D341Med (cell line): Measurements from ENCODE around the gene TRIM25.

Experiments
- DNase-seq: peaks from one replicate; pipeline ENCODE4 v3.0.0; 2012; ENCODE audit warnings: low spot score

Gene TRIM25

DNA sequence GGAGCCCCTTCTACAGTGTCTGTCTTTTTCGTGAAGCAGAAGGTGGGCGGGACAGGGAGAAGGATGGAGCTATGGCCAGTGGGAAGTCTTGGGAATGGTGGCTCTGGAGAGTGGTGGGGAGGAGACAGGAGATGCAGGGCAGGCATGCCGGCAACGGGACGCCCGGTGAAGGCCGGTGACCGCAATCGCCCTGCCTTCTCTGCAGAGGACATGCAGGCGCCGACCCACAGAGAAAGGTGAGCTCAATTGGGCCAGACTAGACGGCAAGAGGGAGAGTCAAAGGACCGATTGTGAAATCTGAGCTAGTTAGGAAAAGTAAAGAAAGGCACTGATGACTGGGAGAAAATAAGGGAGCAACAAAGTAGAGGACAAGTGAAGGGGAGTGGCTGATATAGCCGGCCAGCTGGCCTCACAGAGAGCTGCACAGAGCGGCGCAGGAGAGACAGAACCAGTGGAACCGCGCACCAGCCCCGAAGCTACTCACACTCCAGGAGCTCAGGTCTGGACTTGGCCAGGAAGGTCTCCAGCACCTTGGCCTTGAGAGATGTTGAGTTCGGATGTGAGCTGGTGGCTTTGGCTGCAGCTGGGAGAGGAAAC, 18.9 kb downstream of the TRIM25 start:
- no peak for DNase-seq

DNA sequence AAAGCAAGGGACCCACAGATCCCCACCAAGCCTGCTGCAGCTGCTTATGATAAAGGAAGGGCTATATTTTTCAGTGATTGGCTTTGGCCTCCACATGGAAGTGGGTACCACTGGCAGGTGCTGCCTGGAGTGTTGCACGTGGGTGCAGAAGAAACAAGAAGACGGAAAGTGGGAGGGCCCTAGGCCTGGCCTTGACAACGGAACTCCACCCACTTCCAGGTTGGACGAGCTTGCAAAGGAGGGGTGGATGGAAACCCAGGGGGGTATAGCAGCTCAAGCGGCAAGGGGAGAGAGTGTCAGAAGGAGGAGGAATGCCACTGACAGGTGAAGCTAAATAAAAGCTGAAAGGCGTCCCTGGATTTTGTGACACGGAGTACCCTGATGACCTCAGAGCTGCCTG, 20.3 kb downstream of the TRIM25 start:
- no peak for DNase-seq

DNA sequence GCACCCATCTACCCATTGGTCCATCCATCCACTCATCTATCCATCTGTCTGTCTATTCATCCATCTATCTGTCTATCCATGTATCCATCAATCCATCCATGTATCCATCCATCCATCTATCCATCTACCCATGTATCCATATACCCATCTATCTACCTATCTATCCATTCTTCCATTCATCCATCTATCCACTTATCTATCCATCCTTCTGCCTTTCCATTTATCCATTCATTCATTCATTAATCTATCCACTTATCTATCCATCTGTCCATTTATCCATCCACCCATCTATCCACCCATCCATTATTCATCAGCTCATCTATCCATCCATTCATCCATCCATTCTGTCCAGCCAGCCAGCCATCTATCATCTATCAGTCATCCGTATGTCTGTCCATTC, 21.5 kb downstream of the TRIM25 start:
- no peak for DNase-seq

DNA sequence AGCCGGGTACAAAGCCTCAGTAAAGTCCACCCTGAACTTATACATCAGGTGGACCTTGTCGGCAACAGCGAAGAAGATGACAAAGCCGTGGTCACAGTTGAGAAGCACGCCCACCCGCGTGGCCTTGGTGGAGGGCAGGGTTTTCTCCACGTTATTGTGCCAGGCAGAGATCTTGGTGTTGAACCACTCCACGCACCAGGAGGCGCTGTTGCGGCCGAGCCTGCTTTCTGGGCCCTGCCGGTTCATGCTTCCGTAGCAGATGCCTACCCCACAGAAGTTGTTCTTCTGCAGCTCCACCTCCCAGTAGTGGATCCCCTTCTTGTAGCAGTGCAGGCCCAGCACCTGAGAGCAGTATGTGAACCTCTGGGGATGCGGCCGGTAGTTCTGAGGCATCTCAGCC, 22.1 kb downstream of the TRIM25 start:
- no peak for DNase-seq

DNA sequence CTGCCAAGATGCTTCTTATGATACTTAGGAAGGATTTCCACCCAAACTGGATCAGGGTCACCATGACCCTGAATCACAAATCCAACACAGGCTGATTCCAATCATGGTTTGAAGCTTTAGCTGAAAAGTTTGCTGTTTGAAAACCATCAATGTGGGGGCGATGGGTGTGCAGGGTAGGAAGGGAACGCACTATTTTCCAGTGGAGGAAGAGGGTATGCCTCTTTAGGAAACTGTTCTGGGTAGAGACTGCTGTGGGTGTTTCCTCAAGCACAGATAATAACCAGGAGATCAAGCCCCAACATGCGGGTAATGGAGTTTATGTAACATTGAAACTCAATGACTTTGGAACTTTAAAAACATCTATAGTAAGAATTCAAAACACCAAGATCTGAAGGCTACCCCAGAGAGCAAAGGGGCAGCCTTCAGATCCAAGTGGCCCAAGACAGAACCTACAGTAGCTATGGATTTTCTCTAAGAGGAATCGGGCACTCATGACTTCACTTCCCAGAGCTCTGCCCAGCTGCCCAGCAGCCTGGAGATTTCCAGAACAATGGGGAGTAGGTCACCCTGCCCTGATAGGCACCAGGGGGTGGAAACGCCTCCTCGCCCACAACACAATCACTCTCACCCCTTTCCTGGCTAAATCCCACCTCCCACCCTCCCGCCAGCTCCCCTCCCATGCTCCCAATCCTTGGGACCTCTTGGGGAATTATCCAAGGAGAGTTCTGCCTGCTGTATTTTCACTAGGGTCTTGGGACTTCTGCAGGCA, 22.8 kb downstream of the TRIM25 start:
- DNase-seq: no peak

DNA sequence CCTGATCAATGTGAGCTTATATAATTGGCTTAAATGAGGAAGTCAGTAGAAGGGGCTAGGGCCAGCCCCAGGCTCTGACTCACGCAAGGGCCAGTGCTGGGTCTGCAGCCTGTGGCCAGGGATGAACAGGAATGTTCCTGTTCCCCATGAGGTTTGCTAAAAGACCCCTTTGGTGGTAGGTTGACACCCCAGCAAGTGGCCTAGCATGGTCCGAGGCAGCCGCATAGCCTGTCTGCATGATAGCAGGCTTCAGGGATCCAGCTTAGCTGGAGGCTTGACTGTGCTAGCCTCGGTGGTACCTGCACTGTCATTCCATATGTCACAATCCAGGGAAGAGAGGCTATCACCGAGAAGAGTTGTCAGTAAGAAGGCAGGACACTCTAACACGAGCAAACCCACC, 23.5 kb downstream of the TRIM25 start:
- no peak for DNase-seq

DNA sequence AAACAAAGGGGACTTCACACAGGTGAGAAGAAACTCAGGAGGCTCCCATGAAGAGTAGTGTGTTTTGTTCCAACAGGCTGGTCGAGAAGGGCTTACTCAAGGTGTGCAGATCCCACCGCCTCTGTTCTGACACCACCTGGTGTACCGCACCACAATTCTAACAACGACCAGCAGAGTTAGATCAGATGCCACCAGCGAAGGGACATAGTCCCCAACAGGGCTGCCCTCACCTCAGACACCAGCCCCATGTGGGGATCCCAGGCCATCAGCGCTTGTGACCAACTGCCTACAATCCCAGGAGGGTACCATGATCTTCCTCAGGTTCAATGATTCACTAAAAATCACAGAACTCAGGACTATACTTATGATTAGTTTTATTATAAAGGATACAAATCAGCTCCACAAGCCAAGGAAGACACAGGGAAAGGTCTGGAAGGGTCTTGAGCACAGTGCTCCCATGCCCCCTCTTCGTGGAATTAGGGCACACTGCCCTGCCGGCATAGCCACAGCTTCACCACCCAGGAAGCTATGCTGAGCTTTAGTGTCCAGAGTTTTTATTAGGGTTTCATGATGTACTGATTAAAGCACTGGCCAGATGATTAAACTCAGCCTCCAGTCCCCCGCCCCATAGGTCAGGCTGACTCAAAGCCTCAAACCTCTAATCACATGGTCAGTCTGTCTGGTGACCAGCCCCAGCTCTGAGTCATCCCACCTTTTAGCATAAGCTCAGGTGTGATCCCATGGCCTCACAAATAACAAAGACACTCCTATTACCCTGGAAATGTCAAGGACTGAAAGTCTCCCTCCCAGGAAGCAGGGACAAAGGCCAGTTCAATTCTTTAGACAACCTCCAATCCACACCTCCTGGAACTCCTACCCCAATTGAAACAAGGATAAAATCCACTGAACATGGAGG, 26.0 kb downstream of the TRIM25 start:
- DNase-seq: no peak

DNA sequence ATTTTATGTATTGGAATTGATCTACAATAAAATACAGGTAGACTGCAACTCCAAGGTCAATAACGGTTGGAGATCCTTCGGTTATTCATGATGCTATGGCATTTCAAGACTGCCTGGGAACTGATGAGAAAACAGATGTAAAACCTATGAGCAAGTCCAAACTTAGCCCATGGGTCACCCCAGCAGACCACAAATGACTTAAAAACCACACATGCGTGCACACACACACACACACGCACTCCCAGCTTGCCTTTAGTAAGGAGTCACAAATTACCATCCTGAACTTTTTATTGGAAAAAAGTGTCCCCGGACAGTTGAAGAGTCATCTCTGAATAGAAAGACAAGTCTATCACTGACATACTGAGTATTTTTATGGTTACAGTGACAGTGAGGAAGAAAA, 26.7 kb downstream of the TRIM25 start:
- DNase-seq: no peak

DNA sequence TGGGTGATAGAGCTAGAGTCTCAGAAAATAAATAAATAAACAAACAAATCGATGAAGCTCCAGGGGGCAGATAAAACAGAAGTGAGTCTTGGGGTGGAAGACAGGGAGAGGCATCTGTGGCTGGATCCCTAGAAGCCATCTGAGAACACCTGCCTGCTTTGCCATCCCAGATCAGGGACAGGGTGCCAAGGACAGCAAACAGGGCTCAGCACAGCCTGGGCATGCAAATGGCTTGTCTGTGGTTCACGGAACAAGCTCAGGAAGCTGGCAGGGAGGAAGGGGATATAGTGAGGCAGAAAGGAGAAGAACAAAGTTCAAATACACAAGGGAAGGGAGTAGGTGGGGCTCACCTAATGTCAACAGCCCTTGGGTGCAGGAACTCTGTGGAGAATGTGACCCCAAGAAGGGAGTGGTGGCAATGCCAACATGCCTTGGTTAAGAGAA, 27.5 kb downstream of the TRIM25 start:
- no peak for DNase-seq

DNA sequence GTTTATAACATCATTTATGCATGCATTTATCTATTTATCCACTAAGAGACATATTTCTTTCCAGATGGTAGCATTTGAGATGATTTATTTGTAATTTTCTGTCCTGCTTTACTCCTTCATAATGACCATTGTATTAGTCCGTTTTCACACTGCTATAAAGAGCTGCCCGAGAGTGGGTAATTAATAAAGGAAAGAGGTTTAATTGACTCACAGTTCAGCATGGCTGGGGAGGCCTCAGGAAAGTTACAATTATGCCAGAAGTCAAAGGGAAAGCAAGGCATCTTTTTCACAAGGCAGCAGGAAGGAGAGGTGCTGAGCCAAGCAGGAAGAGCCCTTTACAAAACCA, 28.6 kb downstream of the TRIM25 start:
- no peak for DNase-seq

DNA sequence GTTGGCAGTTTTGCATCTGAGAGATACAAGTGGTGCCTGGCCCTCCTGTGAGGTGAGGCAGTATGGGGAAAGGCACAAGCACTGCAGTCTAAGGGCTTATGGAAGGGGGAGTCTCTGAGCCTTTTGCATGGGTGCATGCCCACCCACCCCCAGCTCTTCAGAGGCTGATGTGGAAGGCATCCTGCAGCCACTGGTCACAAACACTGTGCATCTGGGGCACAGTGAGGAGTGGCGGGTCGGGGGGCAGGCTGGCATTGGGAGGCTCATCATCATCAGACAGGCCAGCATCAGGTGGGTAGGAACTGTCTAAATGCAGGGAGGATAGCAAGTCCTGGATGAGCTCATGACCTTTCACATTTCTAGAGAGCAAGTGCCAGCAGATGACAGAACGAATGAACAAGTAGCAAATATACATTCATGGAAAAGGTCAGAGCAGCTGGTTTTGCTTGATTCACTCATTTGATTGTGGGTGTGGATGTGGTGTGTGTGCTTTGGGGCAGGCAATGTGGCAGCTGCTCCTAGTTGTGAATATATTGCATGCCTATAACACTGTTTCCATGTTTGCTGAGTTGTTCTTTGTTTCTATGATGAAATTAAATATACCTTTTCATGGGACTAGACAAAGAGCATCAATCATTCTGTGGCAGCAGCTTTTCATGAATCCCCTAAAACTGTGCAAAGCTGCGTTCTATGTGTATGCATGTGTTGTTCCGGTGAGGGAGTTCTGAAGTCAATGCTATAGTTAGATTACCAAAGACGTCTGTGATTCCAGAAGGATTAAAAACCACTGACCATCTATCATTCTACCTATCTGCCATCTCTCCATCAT, 29.2 kb downstream of the TRIM25 start:
- no peak for DNase-seq

DNA sequence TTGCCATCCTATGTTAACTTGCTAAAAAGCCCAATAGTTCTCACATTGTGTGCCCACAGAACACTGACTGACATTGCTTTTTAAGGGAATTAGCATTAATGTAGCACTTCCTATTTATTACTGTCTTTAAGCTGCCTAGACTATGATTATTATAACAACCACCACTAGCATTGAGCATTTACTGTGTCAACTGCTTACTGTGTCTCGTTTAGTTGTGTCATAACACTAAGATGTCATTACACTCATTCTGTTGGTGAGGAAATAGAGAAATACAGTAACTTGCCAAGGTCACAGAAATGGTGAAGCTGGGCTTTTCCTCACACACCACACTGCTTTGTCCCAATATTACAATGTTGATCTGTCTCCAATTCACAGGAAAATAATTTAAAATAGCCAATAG, 30.2 kb downstream of the TRIM25 start:
- DNase-seq: no peak

DNA sequence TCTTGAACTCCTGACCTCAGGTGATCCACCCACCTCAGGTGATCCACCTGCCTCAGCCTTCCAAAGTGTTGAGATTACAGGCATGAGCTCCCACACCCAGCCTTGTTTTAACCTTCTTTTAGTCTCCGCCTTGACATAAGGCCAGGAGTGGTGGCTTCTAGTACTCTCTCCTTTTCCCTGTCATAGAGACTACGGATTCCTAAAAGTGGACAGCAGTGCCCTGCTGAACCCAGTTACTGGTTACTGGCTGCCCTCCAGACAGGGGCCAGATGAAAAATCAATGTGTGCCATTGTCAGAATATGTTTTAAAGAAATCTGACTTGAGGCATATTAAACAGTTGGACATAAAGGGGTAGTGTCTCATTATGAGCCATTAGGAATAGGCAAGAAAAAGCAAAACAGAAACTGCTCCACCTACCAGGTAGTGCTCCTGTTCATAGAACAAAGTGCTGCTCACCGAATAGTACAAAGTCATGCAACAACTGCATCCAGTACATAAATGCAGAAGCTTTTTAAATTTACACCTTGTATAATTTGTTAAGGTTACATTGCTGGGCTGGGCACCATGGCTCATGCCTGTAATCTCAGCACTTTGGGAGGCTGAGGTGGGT, 32.1 kb downstream of the TRIM25 start:
- DNase-seq: no peak

DNA sequence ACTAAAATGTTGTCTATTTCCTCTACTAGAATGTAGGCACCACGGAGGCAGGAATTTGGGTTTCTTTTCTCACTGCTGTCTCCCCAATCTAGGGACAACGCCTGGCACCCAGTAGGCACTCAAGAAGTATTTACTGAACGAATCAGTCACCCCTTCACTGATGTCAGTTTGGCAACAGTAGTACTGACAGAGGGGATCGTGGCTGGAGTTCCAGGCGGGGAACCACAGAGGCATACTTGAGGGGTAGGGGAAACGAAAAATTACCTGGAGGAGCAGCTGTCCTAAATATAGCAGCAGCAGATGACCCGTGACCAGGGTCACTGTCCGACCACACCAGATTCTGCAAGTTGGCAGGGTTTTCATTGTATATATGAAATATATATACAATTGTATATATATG, 33.3 kb downstream of the TRIM25 start:
- no peak for DNase-seq

DNA sequence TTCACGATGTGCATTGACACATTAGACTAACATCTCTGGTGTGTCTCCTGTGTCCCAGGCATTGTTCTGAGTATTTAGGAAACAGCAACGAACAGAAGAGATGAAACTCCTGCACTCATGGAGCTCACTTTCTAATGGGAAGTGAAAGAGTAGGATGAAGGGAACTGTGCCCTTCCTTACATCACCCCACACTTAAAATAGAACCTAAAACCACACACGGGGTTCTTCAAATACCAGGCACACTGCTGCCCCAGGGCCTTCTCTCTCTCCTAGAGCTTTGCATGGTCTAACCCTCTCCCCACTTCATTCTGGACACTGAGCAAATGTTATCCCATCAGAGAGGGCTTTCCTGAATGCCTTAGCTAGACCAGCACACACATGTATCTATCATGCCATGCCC, 33.7 kb downstream of the TRIM25 start:
- no peak for DNase-seq

DNA sequence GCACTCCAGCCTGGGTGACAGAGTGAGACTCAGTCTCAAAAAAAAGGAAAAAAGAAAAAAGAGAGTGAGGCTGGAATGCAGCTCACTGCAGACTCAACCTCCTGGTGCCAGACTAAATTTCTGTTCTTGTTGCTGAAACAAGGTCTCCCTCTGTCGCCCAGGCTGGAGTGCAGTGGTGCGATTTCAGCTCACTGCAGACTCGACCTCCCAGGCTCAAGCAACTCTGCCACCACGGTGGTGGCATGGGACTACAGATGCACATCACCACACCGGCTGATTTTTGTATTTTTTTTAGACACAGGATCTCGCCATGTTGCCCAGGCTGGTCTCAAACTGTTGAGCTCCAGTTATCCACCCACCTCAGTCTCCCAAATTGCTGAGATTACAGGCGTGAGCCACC, 34.6 kb downstream of the TRIM25 start:
- no peak for DNase-seq

DNA sequence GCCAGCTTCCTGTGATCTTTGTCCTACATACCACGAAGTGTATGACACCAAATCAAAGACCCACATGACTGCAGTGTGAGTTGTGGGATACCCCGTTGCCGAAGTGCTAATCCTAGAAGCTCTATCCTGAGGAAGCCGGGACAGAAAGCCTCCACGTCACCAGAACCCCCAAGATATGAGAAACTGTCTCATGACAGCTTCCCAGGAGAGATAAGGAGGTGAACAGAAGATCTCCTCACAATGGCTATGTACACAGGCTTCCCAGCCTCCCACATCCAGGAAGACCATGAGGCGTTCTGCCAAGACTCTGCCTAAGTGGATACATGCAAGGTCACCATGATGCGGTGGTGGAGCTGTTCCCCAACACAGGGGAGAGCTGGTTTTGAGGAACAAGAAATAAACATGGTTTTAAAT, 37.1 kb downstream of the TRIM25 start:
- no peak for DNase-seq

DNA sequence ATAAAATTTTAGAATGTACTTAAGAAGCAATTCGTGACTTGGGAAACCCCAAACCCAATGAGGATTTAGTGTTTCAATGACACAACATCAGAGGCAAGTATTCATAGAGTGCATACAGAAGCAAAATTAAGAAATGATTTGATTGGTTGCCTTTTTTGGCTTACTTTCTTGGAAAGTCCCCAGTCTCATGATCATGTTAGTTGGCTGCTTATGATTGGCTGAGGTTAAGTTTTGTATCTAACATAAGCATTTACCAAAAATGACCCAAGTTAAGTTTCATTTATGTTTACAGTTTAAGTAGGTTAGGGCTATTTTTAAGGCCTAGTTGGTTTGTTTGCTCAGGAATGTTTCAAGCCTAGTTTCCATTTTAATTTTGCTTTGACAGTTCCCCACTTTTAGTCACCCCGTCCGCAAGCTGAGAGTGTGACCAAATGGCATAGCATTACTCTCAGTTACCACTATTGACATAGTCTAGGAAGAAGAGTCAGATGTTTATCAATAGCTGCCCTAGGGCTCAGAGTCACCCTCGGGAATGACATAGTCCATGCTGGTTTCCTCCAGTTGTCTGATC, 43.7 kb downstream of the TRIM25 start:
- DNase-seq: no peak

DNA sequence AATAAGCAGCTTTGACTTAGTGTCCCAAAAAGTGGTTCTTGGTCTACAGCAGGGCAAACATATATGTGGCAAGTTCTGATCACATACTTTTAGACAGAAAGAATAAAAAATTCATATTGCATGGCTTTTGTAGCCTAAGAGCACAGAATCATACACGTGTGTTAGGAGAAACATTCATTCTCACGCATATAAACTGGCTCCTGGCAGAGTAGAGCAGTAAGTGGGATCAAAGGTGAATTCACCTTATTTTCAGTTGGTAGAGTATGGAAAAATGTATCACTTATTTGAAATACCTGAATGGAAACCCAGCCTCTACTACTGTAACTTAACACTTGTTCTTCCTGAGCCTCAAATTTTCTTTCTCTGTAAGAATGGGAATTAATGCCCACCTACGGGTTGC, 45.1 kb downstream of the TRIM25 start:
- DNase-seq: no peak

DNA sequence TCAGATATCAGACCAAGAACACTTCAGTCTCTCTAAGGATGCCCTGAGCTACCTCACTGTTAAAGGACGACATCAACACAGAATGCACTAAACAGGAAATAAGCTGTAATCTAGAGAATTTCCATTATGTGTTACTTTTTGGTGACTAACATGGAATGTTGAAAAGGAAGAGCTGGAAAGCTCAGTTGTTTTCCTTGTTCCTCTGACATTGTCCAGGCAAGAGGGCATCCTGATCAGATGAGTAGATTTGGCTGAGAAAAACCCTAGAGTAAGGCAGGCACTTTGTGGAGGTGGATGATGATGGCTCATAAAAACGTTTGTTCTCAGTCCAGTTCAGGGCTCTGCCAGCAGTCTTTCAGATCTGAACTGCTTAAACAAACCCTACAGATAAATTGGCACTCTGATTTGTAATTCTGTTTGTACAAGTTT, 45.9 kb downstream of the TRIM25 start:
- no peak for DNase-seq

DNA sequence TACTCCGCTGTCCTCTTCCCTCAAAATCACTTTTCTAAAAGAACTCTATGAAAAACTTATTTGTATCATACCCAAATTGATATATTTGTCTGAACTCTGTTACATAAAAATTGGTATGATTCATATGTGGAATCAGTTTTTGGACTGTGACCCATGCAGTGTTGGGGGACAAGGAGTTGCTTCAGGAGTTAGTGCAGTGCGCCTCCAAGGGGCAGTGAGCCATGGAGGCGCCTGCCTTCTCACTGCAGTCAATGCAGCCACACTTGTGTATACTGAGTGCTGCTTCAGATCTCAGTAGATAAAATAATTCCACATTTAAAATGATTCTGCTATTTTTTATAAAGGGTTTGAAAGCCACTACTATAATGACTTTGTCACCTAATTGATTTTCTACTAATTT, 47.4 kb downstream of the TRIM25 start:
- DNase-seq: no peak
